ENCODE results near the gene EPB41L2.

EPB41L2 gene

GRCh38 chr6:130937942-130938604 lies 125.0 kb downstream of the EPB41L2 start:
- no peak for DNase-seq (ENCODE audit: low spot score)

GRCh38 chr6:130936933-130937332 lies 126.1 kb downstream of the EPB41L2 start:
- no peak for TF ChIP-seq CTCF (IDR thresholded peaks at IDR 0.05; ENCODE audit: extremely low read depth, missing control alignments)
- no peak for DNase-seq (ENCODE audit: low spot score)

More at GRCh38 chr6:130937942-130938604, 125.0 kb downstream of the EPB41L2 start:
- TF ChIP-seq CTCF (IDR thresholded peaks at IDR 0.05; ENCODE audit: extremely low read depth, missing control alignments), result no peak

GRCh38 chr6:130935978-130936377 lies 127.1 kb downstream of the EPB41L2 start:
- TF ChIP-seq CTCF (IDR thresholded peaks at IDR 0.05; ENCODE audit: extremely low read depth, missing control alignments), result no peak
- no peak for DNase-seq (ENCODE audit: low spot score)

- no peak for DNase-seq (ENCODE audit: low spot score)
- no peak for TF ChIP-seq CTCF (IDR thresholded peaks at IDR 0.05; ENCODE audit: extremely low read depth, missing control alignments)
These were observed 128.0 kb downstream of the EPB41L2 start for GRCh38 chr6:130934848-130935585.

GRCh38 chr6:130933712-130934200 lies 129.3 kb downstream of the EPB41L2 start:
- TF ChIP-seq CTCF (IDR thresholded peaks at IDR 0.05; ENCODE audit: extremely low read depth, missing control alignments), result no peak
- DNase-seq (ENCODE audit: low spot score), result no peak

- DNase-seq (ENCODE audit: low spot score), result no peak
- no peak for TF ChIP-seq CTCF (IDR thresholded peaks at IDR 0.05; ENCODE audit: extremely low read depth, missing control alignments)
These were observed 130.1 kb downstream of the EPB41L2 start for GRCh38 chr6:130932921-130933320.

- no peak for DNase-seq (ENCODE audit: low spot score)
- no peak for TF ChIP-seq CTCF (IDR thresholded peaks at IDR 0.05; ENCODE audit: extremely low read depth, missing control alignments)
These were observed 130.6 kb downstream of the EPB41L2 start for GRCh38 chr6:130932438-130932837.

Measured in GM20000 (cell line).